MV-4-11 (cell line): ENCODE results near the gene MEIS1.

Experiments used
- DNase-seq: peaks from one replicate; lab custom pipeline; 2025; lab: John Stamatoyannopoulos, UW

MEIS1 gene

GRCh38 chr2:66431846-66432587 lies 2.9 kb upstream of the MEIS1 start:
- DNase-seq: peak; percentile 44

GRCh38 chr2:66432801-66433694 lies 1.9 kb upstream of the MEIS1 start:
- peak; percentile 88 for DNase-seq

- DNase-seq: no peak
Observed at GRCh38 chr2:66433695-66433944, 1.3 kb upstream of the MEIS1 start.

- peak; percentile 39 for DNase-seq
Observed at GRCh38 chr2:66433945-66434678, 813 bp upstream of the MEIS1 start.

- DNase-seq: no peak
Observed at GRCh38 chr2:66435549-66435875, 587 bp downstream of the MEIS1 start.

- DNase-seq: no peak
Observed at GRCh38 chr2:66435963-66436362, 1.0 kb downstream of the MEIS1 start.

GRCh38 chr2:66436581-66437001 lies 1.7 kb downstream of the MEIS1 start:
- DNase-seq: no peak

- DNase-seq: no peak
Observed at GRCh38 chr2:66437109-66437690, 2.3 kb downstream of the MEIS1 start.

GRCh38 chr2:66437691-66438497 lies 3.0 kb downstream of the MEIS1 start:
- peak; percentile 46 for DNase-seq

- peak; percentile 46 for DNase-seq
Observed at GRCh38 chr2:66438498-66438833, 3.5 kb downstream of the MEIS1 start.

- no peak for DNase-seq
Observed at GRCh38 chr2:66438891-66439811, 4.2 kb downstream of the MEIS1 start.

- DNase-seq: no peak
Observed at GRCh38 chr2:66439812-66440542, 5.1 kb downstream of the MEIS1 start.

- no peak for DNase-seq
Observed at GRCh38 chr2:66440708-66441497, 6.0 kb downstream of the MEIS1 start.

GRCh38 chr2:66441581-66442320 lies 6.8 kb downstream of the MEIS1 start:
- peak; percentile 24 for DNase-seq

GRCh38 chr2:66442516-66443185 lies 7.7 kb downstream of the MEIS1 start:
- no peak for DNase-seq

- no peak for DNase-seq
Observed at GRCh38 chr2:66443186-66443978, 8.5 kb downstream of the MEIS1 start.
